ENCODE data around the gene GMDS. TPM values are rescaled to one million over a fixed set of nuclear protein-coding genes. Genes with fewer than 3 reads are reported as not detected.

GMDS gene
- total RNA-seq, 1 experiment from 2014 or later, result 35.0 TPM

DNA sequence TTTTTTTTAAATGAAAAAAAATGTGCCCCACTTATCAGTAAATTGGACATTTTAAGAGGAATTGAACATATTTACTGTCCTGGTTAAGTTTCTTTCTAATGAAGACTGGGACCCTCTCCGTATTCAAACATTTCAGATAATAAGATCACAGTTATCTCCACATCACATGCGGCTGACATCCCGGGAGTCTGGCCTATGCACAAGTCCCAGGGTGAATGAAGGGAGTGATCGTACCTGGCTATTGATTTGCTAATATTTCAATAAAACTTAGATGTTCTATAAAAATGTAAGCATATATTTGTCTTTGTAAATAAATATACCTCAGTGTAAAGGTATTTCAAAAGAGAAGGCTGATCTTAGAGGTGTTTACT is 577.6 kb downstream of the GMDS start:
- TF ChIP-seq RELA (CRISPR knock-in tag; IDR thresholded peaks at IDR 0.05; ENCODE audit: borderline replicate concordance) (no peak), SOX15 (CRISPR knock-in tag; IDR thresholded peaks at IDR 0.05) (no peak), SMAD3 (CRISPR knock-in tag; IDR thresholded peaks at IDR 0.05; ENCODE audit: borderline replicate concordance) (no peak), SMAD4 (CRISPR knock-in tag; IDR thresholded peaks at IDR 0.05) (no peak), TEAD4 (CRISPR knock-in tag; IDR thresholded peaks at IDR 0.05) (no peak)
- peaks cover 8% of the 10 kb centered on the region; the same call in 1 of the 2 replicates for H3K4me1 Mint-ChIP-seq
- ATAC-seq (no peak), DNase-seq (ENCODE audit: low spot score) (no peak)
- ChIA-PET POLR2A (no interaction called here), CTCF (no interaction called here)
- no peaks in the 10 kb centered on the region for H3K9me3 Mint-ChIP-seq
- no peaks in the 10 kb centered on the region for H3K27me3 Mint-ChIP-seq (ENCODE audit: low read depth)
- H3K4me3 Mint-ChIP-seq, result no peak overlapping the region
- no peaks in the 10 kb centered on the region for H3K36me3 Mint-ChIP-seq
- no peak overlapping the region for H3K27ac Mint-ChIP-seq

- POLR2A ChIA-PET, result no interaction called here
These were observed 578.2 kb downstream of the GMDS start for GRCh38 chr6:1667012-1667804.

DNA sequence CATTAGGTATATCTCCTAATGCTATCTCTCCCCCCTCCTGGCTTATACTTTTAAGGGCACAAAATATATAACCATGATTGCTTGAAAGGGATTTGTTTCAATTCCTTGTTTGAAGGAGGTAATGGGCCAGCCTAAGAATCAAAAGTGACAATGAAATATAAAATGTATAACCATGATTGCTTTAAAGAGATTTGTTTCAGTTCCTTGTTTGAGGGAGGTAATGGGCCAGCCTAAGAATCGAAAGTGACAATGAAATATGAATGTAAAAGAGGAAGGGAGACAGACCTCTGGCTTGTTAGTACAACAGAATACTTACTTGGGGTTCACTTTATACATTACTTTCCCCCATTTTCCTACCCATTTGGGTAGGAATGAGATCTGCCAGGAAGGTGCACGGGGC is 580.2 kb downstream of the GMDS start:
- Mint-ChIP-seq H3K4me3 (no peak overlapping the region), H3K36me3 (no peaks in the 10 kb centered on the region), H3K4me1 (0 out of 2 replicates have a peak, but pooled peaks cover under 1% of the 10 kb centered on the region), H3K9me3 (no peaks in the 10 kb centered on the region), H3K27ac (no peak overlapping the region), H3K27me3 (ENCODE audit: low read depth) (no peaks in the 10 kb centered on the region)
- ChIA-PET POLR2A (no interaction called here), CTCF (no interaction called here)
- DNase-seq (ENCODE audit: low spot score), result no peak
- ATAC-seq, result no peak
- no peak for TF ChIP-seq CREM (CRISPR knock-in tag; IDR thresholded peaks at IDR 0.05)
- TF ChIP-seq KAT7 (CRISPR knock-in tag; IDR thresholded peaks at IDR 0.05; ENCODE audit: borderline replicate concordance), result no peak
- TF ChIP-seq, protein P1, sequence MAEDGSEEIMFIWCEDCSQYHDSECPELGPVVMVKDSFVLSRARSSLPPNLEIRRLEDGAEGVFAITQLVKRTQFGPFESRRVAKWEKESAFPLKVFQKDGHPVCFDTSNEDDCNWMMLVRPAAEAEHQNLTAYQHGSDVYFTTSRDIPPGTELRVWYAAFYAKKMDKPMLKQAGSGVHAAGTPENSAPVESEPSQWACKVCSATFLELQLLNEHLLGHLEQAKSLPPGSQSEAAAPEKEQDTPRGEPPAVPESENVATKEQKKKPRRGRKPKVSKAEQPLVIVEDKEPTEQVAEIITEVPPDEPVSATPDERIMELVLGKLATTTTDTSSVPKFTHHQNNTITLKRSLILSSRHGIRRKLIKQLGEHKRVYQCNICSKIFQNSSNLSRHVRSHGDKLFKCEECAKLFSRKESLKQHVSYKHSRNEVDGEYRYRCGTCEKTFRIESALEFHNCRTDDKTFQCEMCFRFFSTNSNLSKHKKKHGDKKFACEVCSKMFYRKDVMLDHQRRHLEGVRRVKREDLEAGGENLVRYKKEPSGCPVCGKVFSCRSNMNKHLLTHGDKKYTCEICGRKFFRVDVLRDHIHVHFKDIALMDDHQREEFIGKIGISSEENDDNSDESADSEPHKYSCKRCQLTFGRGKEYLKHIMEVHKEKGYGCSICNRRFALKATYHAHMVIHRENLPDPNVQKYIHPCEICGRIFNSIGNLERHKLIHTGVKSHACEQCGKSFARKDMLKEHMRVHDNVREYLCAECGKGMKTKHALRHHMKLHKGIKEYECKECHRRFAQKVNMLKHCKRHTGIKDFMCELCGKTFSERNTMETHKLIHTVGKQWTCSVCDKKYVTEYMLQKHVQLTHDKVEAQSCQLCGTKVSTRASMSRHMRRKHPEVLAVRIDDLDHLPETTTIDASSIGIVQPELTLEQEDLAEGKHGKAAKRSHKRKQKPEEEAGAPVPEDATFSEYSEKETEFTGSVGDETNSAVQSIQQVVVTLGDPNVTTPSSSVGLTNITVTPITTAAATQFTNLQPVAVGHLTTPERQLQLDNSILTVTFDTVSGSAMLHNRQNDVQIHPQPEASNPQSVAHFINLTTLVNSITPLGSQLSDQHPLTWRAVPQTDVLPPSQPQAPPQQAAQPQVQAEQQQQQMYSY (CRISPR knock-in tag; IDR thresholded peaks at IDR 0.05), result no peak
- TF ChIP-seq ERG (CRISPR knock-in tag; IDR thresholded peaks at IDR 0.05), result no peak
- TF ChIP-seq JAZF1 (CRISPR knock-in tag; IDR thresholded peaks at IDR 0.05), result no peak

More at GRCh38 chr6:1667012-1667804, 578.2 kb downstream of the GMDS start:
- CTCF ChIA-PET, result no interaction called here
- Mint-ChIP-seq H3K27me3 (ENCODE audit: low read depth) (no peaks in the 10 kb centered on the region), H3K27ac (no peak overlapping the region), H3K9me3 (no peaks in the 10 kb centered on the region), H3K4me1 (peaks cover 8% of the 10 kb centered on the region; the same call in 1 of the 2 replicates), H3K4me3 (no peak overlapping the region), H3K36me3 (no peaks in the 10 kb centered on the region)
- DNase-seq (ENCODE audit: low spot score), result no peak
- ATAC-seq, result no peak
- TF ChIP-seq TP53 (CRISPR knock-in tag; IDR thresholded peaks at IDR 0.05) (no peak), HMGA2 (CRISPR knock-in tag; IDR thresholded peaks at IDR 0.05) (no peak), MAX (CRISPR knock-in tag; IDR thresholded peaks at IDR 0.05) (no peak), STAT6 (CRISPR knock-in tag; conservative IDR thresholded peaks at IDR 0.05; ENCODE audit: low read depth) (no peak), FOXP4 (CRISPR knock-in tag; IDR thresholded peaks at IDR 0.05) (no peak)
- TF ChIP-seq, protein P2, sequence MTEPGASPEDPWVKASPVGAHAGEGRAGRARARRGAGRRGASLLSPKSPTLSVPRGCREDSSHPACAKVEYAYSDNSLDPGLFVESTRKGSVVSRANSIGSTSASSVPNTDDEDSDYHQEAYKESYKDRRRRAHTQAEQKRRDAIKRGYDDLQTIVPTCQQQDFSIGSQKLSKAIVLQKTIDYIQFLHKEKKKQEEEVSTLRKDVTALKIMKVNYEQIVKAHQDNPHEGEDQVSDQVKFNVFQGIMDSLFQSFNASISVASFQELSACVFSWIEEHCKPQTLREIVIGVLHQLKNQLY (CRISPR knock-in tag; IDR thresholded peaks at IDR 0.05), result no peak

All from WTC11 (cell line).